ENCODE data around the gene DENND1C.

The DENND1C gene

GRCh38 chr19:6418562-6418932 lies 63.0 kb downstream of the DENND1C start:
- H3K36me3 ChIP-seq (ENCODE audit: control insufficient read depth in 4 of 4, insufficient read depth in 4 of 4, low read length in 3 of 4): peaks cover 9 to 92% (median 74%) of the 10 kb centered on the region in 4 experiments
- no peak overlapping the region for H3K27ac ChIP-seq (ENCODE audit: insufficient read depth in 1 of 2, low read depth in 1 of 2, low read length in 2 of 2, poor library complexity in 1 of 2, severe bottlenecking in 2 of 2)
- no peak for DNase-seq
- H3K9me3 ChIP-seq (ENCODE audit: control extremely low read depth in 1 of 5, control insufficient read depth in 4 of 5, insufficient read depth in 2 of 5, low read depth in 1 of 5, low read length in 4 of 5): no peaks in the 10 kb centered on the region
- H3K27me3 ChIP-seq (replicated peaks in 2 of 5; ENCODE audit: control insufficient read depth in 4 of 5, insufficient read depth in 5 of 5, low read length in 4 of 5): no peaks in the 10 kb centered on the region
- H3K4me1 ChIP-seq (ENCODE audit: control extremely low read depth in 1 of 4, control insufficient read depth in 4 of 4, insufficient read depth in 4 of 4, low read length in 3 of 4): peaks cover 0 to 18% (median 15%) of the 10 kb centered on the region in 4 experiments
- POLR2A ChIA-PET: no interaction called here
- 97% methylated on average over 17 of the region's 19 CpGs for WGBS (ENCODE audit: insufficient coverage)
- CTCF ChIA-PET: no interaction called here
- no peak overlapping the region for H3K4me3 ChIP-seq (ENCODE audit: control insufficient read depth in 1 of 7, extremely low read depth in 1 of 7, insufficient read depth in 4 of 7, low read depth in 2 of 7, low read length in 6 of 7)

DNA sequence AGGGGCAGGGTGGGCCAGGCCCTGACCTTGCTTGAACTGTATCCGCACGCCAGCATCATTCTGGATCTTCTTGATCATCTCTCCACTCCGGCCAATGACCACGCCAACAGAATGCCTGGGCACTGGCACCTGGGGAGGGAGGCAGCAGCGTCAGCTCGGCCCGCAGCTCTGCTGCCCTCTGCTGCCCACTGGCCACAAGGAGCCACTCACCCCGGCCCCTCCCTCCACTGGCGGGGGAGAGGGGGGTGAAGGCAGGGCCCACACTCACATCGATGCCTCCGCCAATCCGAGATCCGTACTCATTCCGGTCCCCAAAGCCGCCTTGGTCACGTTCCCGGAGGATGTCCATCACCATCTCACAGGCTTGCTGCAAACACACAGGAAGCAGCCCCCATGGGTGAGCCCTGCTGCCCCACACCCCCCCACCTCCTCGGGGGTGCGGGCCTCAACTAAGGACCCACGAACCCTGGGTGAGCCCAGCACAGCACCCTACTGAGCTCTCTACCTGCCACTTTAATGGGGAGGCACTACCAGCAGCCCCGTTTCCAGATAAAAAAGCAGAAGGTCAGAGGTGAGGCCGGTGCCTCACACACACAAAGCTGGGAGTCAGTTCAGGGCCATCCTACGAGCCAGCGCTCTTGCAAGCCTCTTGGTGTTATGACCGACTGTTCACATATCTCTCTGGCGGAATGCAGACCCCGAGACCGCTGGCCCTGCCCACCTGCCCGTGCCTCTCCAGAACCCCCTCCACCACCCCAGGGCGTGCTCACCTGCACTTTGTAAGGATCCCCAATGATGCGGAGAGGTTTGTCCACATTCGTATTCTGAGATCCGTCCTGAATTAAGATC lies 63.6 kb downstream of the DENND1C start:
- ChIA-PET CTCF (interaction anchor here (1.2 kb wide), 1 partner anchor 200 kb away, joined by 3 read pairs; no protein-coding TSS in a partner anchor), POLR2A (interaction anchor here (0.8 kb wide), 1 partner anchor 13 kb away, joined by 5 read pairs; no protein-coding TSS in a partner anchor)
- no peak overlapping the region for H3K27ac ChIP-seq (ENCODE audit: insufficient read depth in 1 of 2, low read depth in 1 of 2, low read length in 2 of 2, poor library complexity in 1 of 2, severe bottlenecking in 2 of 2)
- no peaks in the 10 kb centered on the region for H3K9me3 ChIP-seq (ENCODE audit: control extremely low read depth in 1 of 5, control insufficient read depth in 4 of 5, insufficient read depth in 2 of 5, low read depth in 1 of 5, low read length in 4 of 5)
- no peak overlapping the region for H3K4me3 ChIP-seq (ENCODE audit: control insufficient read depth in 1 of 7, extremely low read depth in 1 of 7, insufficient read depth in 4 of 7, low read depth in 2 of 7, low read length in 6 of 7)
- no peak for DNase-seq
- peaks cover 9 to 92% (median 74%) of the 10 kb centered on the region in 4 experiments for H3K36me3 ChIP-seq (ENCODE audit: control insufficient read depth in 4 of 4, insufficient read depth in 4 of 4, low read length in 3 of 4)
- WGBS (ENCODE audit: insufficient coverage): 98% methylated on average over 26 of the region's 33 CpGs
- H3K4me1 ChIP-seq (ENCODE audit: control extremely low read depth in 1 of 4, control insufficient read depth in 4 of 4, insufficient read depth in 4 of 4, low read length in 3 of 4): peaks cover 0 to 12% (median 9%) of the 10 kb centered on the region in 4 experiments
- no peaks in the 10 kb centered on the region for H3K27me3 ChIP-seq (replicated peaks in 2 of 5; ENCODE audit: control insufficient read depth in 4 of 5, insufficient read depth in 5 of 5, low read length in 4 of 5)
